ENCODE data around the gene TUBB3.
"Not testable (repeated sequence)": the region's sequence is repeated elsewhere in the genome, so short reads cannot be mapped to it uniquely, and the experiment has no call there.

Gene TUBB3

GRCh38 chr16:89946515-89946914 is 23.4 kb downstream of the TUBB3 start:
- DNase-seq: no peak

GRCh38 chr16:89949121-89949742 is 26.1 kb downstream of the TUBB3 start:
- DNase-seq: no peak

- DNase-seq: no peak
Observed at GRCh38 chr16:89949756-89950155, 26.6 kb downstream of the TUBB3 start.

GRCh38 chr16:89951509-89951908 is 28.4 kb downstream of the TUBB3 start:
- no peak for DNase-seq

GRCh38 chr16:89952049-89952448 is 28.9 kb downstream of the TUBB3 start:
- no peak for DNase-seq

- DNase-seq: no peak
Observed at GRCh38 chr16:89952551-89952950, 29.4 kb downstream of the TUBB3 start.

- DNase-seq: no peak
Observed at GRCh38 chr16:89953671-89954406, 30.7 kb downstream of the TUBB3 start.

- no peak for DNase-seq
Observed at GRCh38 chr16:89954462-89954861, 31.3 kb downstream of the TUBB3 start.

- DNase-seq: no peak
Observed at GRCh38 chr16:89955001-89955685, 32.0 kb downstream of the TUBB3 start.

GRCh38 chr16:89956505-89957215 is 33.5 kb downstream of the TUBB3 start:
- DNase-seq: no peak

GRCh38 chr16:89957216-89957785 is 34.2 kb downstream of the TUBB3 start:
- no peak for DNase-seq

- DNase-seq: peak; percentile 49
Observed at GRCh38 chr16:89958068-89958467, 34.9 kb downstream of the TUBB3 start.

GRCh38 chr16:89958596-89958995 is 35.5 kb downstream of the TUBB3 start:
- DNase-seq: no peak

GRCh38 chr16:89960966-89961365 is 37.8 kb downstream of the TUBB3 start:
- DNase-seq: no peak

GRCh38 chr16:89961920-89962319 is 38.8 kb downstream of the TUBB3 start:
- no peak for DNase-seq

GRCh38 chr16:89962754-89963498 is 39.8 kb downstream of the TUBB3 start:
- no peak for DNase-seq

- no peak for DNase-seq
Observed at GRCh38 chr16:89964201-89964600, 41.1 kb downstream of the TUBB3 start.

GRCh38 chr16:89965447-89966225 is 42.5 kb downstream of the TUBB3 start:
- no peak for DNase-seq

GRCh38 chr16:89966756-89967155 is 43.6 kb downstream of the TUBB3 start:
- no peak for DNase-seq

GRCh38 chr16:89967436-89967835 is 44.3 kb downstream of the TUBB3 start:
- not testable (repeated sequence) for DNase-seq

GRCh38 chr16:89968074-89968473 is 44.9 kb downstream of the TUBB3 start:
- not testable (repeated sequence) for DNase-seq

Data from CD4-positive, alpha-beta T cell treated with Interleukin-15 for 1 hour (primary cell).